ENCODE data around the gene POLE2. TPM values are rescaled to one million over a fixed set of nuclear protein-coding genes. Genes with fewer than 3 reads are reported as not detected.
A peak's percentile ranks its signal among the peaks of the same experiment; 100 is the strongest.

POLE2 gene
- total and polyA plus RNA-seq, 2 of the 13 experiments (the other 11 are each of a cell fraction or from before 2014, with no cell fraction given) = 16.6 to 37.0 TPM

GRCh38 chr14:49687942-49688700, at the start of gene POLE2 (continued):
- no peak for TF ChIP-seq IKZF4 (CRISPR knock-in tag; IDR thresholded peaks at IDR 0.05; ENCODE audit: borderline replicate concordance, low read depth, not compliant biosample characterization)
- TF ChIP-seq ZNF431 (CRISPR knock-in tag; IDR thresholded peaks at IDR 0.05; ENCODE audit: borderline replicate concordance, low read depth) = no peak
- TF ChIP-seq, protein P1, sequence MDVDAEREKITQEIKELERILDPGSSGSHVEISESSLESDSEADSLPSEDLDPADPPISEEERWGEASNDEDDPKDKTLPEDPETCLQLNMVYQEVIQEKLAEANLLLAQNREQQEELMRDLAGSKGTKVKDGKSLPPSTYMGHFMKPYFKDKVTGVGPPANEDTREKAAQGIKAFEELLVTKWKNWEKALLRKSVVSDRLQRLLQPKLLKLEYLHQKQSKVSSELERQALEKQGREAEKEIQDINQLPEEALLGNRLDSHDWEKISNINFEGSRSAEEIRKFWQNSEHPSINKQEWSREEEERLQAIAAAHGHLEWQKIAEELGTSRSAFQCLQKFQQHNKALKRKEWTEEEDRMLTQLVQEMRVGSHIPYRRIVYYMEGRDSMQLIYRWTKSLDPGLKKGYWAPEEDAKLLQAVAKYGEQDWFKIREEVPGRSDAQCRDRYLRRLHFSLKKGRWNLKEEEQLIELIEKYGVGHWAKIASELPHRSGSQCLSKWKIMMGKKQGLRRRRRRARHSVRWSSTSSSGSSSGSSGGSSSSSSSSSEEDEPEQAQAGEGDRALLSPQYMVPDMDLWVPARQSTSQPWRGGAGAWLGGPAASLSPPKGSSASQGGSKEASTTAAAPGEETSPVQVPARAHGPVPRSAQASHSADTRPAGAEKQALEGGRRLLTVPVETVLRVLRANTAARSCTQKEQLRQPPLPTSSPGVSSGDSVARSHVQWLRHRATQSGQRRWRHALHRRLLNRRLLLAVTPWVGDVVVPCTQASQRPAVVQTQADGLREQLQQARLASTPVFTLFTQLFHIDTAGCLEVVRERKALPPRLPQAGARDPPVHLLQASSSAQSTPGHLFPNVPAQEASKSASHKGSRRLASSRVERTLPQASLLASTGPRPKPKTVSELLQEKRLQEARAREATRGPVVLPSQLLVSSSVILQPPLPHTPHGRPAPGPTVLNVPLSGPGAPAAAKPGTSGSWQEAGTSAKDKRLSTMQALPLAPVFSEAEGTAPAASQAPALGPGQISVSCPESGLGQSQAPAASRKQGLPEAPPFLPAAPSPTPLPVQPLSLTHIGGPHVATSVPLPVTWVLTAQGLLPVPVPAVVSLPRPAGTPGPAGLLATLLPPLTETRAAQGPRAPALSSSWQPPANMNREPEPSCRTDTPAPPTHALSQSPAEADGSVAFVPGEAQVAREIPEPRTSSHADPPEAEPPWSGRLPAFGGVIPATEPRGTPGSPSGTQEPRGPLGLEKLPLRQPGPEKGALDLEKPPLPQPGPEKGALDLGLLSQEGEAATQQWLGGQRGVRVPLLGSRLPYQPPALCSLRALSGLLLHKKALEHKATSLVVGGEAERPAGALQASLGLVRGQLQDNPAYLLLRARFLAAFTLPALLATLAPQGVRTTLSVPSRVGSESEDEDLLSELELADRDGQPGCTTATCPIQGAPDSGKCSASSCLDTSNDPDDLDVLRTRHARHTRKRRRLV (CRISPR knock-in tag; IDR thresholded peaks at IDR 0.05) = no peak
- no peak for TF ChIP-seq SOX5 (CRISPR knock-in tag; IDR thresholded peaks at IDR 0.05; ENCODE audit: borderline replicate concordance)
- peak; percentile 89; the same call in 1 of the 2 replicates for TF ChIP-seq ZSCAN21 (CRISPR knock-in tag; IDR thresholded peaks at IDR 0.05; ENCODE audit: borderline replicate concordance)
- no peak for TF ChIP-seq HMGA1 (CRISPR knock-in tag; conservative IDR thresholded peaks at IDR 0.05)
- TF ChIP-seq HDAC2 (CRISPR knock-in tag; IDR thresholded peaks at IDR 0.05) = peak; percentile 23; the same call in 1 of the 2 replicates
- TF ChIP-seq, protein P2, sequence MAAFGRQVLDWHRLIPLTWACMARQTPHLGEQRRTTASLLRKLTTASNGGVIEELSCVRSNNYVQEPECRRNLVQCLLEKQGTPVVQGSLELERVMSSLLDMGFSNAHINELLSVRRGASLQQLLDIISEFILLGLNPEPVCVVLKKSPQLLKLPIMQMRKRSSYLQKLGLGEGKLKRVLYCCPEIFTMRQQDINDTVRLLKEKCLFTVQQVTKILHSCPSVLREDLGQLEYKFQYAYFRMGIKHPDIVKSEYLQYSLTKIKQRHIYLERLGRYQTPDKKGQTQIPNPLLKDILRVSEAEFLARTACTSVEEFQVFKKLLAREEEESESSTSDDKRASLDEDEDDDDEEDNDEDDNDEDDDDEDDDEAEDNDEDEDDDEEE (CRISPR knock-in tag; IDR thresholded peaks at IDR 0.05) = peak; percentile 70; the same call in 1 of the 2 replicates
- peak; percentile 78 for TF ChIP-seq KMT2A (CRISPR knock-in tag; IDR thresholded peaks at IDR 0.05)
- peak; percentile 90 for TF ChIP-seq ZNF547 (CRISPR knock-in tag; IDR thresholded peaks at IDR 0.05)
- peak; percentile 86; the same call in 1 of the 2 replicates for TF ChIP-seq ZNF563 (CRISPR knock-in tag; IDR thresholded peaks at IDR 0.05)
- peak; percentile 75 for TF ChIP-seq TOPORS (CRISPR knock-in tag; IDR thresholded peaks at IDR 0.05)
- peak; percentile 68; the same call in 1 of the 2 replicates for TF ChIP-seq ZNF350 (CRISPR knock-in tag; IDR thresholded peaks at IDR 0.05; ENCODE audit: borderline replicate concordance, low read depth)
- TF ChIP-seq, protein P3, sequence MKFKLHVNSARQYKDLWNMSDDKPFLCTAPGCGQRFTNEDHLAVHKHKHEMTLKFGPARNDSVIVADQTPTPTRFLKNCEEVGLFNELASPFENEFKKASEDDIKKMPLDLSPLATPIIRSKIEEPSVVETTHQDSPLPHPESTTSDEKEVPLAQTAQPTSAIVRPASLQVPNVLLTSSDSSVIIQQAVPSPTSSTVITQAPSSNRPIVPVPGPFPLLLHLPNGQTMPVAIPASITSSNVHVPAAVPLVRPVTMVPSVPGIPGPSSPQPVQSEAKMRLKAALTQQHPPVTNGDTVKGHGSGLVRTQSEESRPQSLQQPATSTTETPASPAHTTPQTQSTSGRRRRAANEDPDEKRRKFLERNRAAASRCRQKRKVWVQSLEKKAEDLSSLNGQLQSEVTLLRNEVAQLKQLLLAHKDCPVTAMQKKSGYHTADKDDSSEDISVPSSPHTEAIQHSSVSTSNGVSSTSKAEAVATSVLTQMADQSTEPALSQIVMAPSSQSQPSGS (CRISPR knock-in tag; IDR thresholded peaks at IDR 0.05) = no peak
- no peak for TF ChIP-seq ZNF317 (CRISPR knock-in tag; IDR thresholded peaks at IDR 0.05)
- no peak for TF ChIP-seq RFXANK (CRISPR knock-in tag; IDR thresholded peaks at IDR 0.05)
- no peak for TF ChIP-seq ZNF597 (CRISPR knock-in tag; IDR thresholded peaks at IDR 0.05)
- no peak for TF ChIP-seq STAT6 (CRISPR knock-in tag; IDR thresholded peaks at IDR 0.05; ENCODE audit: borderline replicate concordance)
